ENCODE results near the gene CACNA1H.
"Not testable (repeated sequence)": the region's sequence is repeated elsewhere in the genome, so short reads cannot be mapped to it uniquely, and the experiment has no call there.

Gene CACNA1H

GRCh38 chr16:1188432-1189189 is 35.7 kb downstream of the CACNA1H start:
- FAIRE-seq (no peak), DNase-seq (ENCODE audit: insufficient read length, low spot score) (peak; percentile 65)
- TF ChIP-seq POLR2A (IDR thresholded peaks at IDR 0.05; ENCODE audit: low read depth, low read length), result no peak

- no peak for TF ChIP-seq POLR2A (IDR thresholded peaks at IDR 0.05; ENCODE audit: low read depth, low read length)
- no peak for DNase-seq (ENCODE audit: insufficient read length, low spot score)
- no peak for FAIRE-seq
Observed at GRCh38 chr16:1189455-1189854, 36.5 kb downstream of the CACNA1H start.

GRCh38 chr16:1190789-1191188 is 37.9 kb downstream of the CACNA1H start:
- DNase-seq (ENCODE audit: insufficient read length, low spot score); FAIRE-seq: not testable (repeated sequence)

- no peak for FAIRE-seq
- no peak for TF ChIP-seq POLR2A (IDR thresholded peaks at IDR 0.05; ENCODE audit: low read depth, low read length)
- no peak for DNase-seq (ENCODE audit: insufficient read length, low spot score)
Observed at GRCh38 chr16:1192384-1193073, 39.6 kb downstream of the CACNA1H start.

- no peak for TF ChIP-seq POLR2A (IDR thresholded peaks at IDR 0.05; ENCODE audit: low read depth, low read length)
- no peak for FAIRE-seq
- no peak for DNase-seq (ENCODE audit: insufficient read length, low spot score)
Observed at GRCh38 chr16:1193143-1193824, 40.4 kb downstream of the CACNA1H start.

- FAIRE-seq (no peak), DNase-seq (ENCODE audit: insufficient read length, low spot score) (no peak)
- TF ChIP-seq POLR2A (IDR thresholded peaks at IDR 0.05; ENCODE audit: low read depth, low read length), result no peak
Observed at GRCh38 chr16:1193825-1194581, 41.1 kb downstream of the CACNA1H start.

GRCh38 chr16:1194665-1195392 is 41.9 kb downstream of the CACNA1H start:
- no peak for TF ChIP-seq POLR2A (IDR thresholded peaks at IDR 0.05; ENCODE audit: low read depth, low read length)
- no peak for FAIRE-seq
- DNase-seq (ENCODE audit: insufficient read length, low spot score), result no peak

- TF ChIP-seq POLR2A (IDR thresholded peaks at IDR 0.05; ENCODE audit: low read depth, low read length), result no peak
- DNase-seq (ENCODE audit: insufficient read length, low spot score), result no peak
- no peak for FAIRE-seq
Observed at GRCh38 chr16:1195393-1195666, 42.4 kb downstream of the CACNA1H start.

- FAIRE-seq (no peak), DNase-seq (ENCODE audit: insufficient read length, low spot score) (no peak)
- TF ChIP-seq POLR2A (IDR thresholded peaks at IDR 0.05; ENCODE audit: low read depth, low read length), result no peak
Observed at GRCh38 chr16:1196494-1196893, 43.6 kb downstream of the CACNA1H start.

- no peak for FAIRE-seq
- no peak for TF ChIP-seq POLR2A (IDR thresholded peaks at IDR 0.05; ENCODE audit: low read depth, low read length)
- DNase-seq (ENCODE audit: insufficient read length, low spot score), result no peak
Observed at GRCh38 chr16:1197237-1197866, 44.4 kb downstream of the CACNA1H start.

- FAIRE-seq (no peak), DNase-seq (ENCODE audit: insufficient read length, low spot score) (no peak)
- no peak for TF ChIP-seq POLR2A (IDR thresholded peaks at IDR 0.05; ENCODE audit: low read depth, low read length)
Observed at GRCh38 chr16:1198194-1198593, 45.3 kb downstream of the CACNA1H start.

- not testable (repeated sequence) for FAIRE-seq
Observed at GRCh38 chr16:1198671-1199346, 45.9 kb downstream of the CACNA1H start.

More at GRCh38 chr16:1198671-1199346, 45.9 kb downstream of the CACNA1H start:
- not testable (repeated sequence) for DNase-seq (ENCODE audit: insufficient read length, low spot score)
